Measurements from ENCODE around the gene RPL7A. TPM values are rescaled to one million over a fixed set of nuclear protein-coding genes. Genes with fewer than 3 reads are reported as not detected.

Gene RPL7A
- 3,220 TPM in 2 replicates for total RNA-seq (2012; rRNA removed)
- polyA plus RNA-seq (2012; rRNA removed): 4,034 and 4,096 TPM in 2 replicates
- polyA plus RNA-seq (2012; cell fraction: cytosol; rRNA removed): 2,804 and 4,707 TPM in 2 replicates
- 1,074 and 2,046 TPM in 2 replicates for polyA plus RNA-seq (2012; cell fraction: nucleus; rRNA removed; ENCODE audit: low replicate concordance)
- percentile 100 among the genes with signal in this experiment for Bru-seq, nascent RNA
- BruChase-seq, experiment 1, labeled RNA remaining after a 6-hour chase: percentile 100 among the genes with signal in this experiment
- percentile 99 among the genes with signal in this experiment for BruChase-seq, experiment 2, labeled RNA remaining after a 2-hour chase
- long read RNA-seq, transcript RPL7A-202 (8 exons, 891 nt): major isoform, 221 of 362 reads
- long read RNA-seq, partial matches to known transcripts: 129 of 362 reads
- long read RNA-seq, other reads (novel, unspliced or antisense): 8 of 362 reads

DNA sequence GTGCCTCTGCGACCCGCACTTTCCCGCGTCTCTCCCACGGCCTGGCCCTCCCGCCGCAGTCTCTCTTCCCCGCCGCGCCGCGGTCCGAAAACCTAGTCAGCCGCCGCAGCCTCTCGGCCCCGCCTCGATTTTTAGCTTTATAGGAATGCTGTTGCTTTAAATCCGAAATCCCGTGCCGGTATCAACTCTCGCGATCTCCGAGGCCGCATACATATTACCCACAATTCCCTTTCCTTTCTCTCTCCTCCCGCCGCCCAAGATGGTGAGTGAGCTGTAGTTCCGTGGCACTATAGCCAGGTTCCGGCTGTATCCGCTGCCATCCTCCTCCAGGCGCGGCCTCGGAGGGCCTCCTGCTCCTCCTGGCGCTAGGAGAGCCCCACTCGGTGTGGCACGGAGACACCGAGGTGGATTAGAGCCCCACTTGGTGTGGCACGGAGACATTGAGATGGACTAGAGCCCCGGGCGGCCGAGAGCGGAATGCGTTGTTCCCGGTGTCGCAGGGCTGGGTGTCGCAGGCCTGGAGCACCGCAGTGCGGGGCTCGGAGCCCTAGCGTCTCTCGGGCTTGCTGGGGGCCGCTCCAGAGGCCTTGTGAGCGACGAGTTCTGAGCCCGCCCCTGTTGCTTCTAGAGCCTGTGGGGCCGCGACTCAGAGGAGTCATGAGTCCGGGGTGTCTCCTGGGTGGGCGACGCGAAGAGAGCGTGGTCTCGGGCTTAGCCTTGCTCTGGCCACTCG lies at the start of gene RPL7A, which contains the start of gene MED22:
Gene RPL7A (plus strand): TSS at position 234 of the 733 bp plus-strand sequence. CDS start 26 bp downstream, at position 260.
Gene MED22 (minus strand): TSS at position 147 of the 733 bp plus-strand sequence. CDS start 1,469 bp downstream, outside the sequence.
- Histone ChIP-seq H3K4ac (ENCODE audit: low read depth, low read length) (peak within 1 kb of the TSS; percentile 92), H4K20me1 (ENCODE audit: insufficient read depth, low read length) (peaks cover 57% of the 10 kb centered on the region), H3K4me1 (ENCODE audit: control insufficient read depth, insufficient read depth, low read length) (peaks cover 16% of the 10 kb centered on the region), H2BK20ac (ENCODE audit: low read depth, low read length) (no peak within 1 kb of the TSS), H3K9me3 (ENCODE audit: control insufficient read depth, insufficient read depth, low read length) (no peaks in the 10 kb centered on the region), H3K9ac (ENCODE audit: low read depth, low read length) (peak within 1 kb of the TSS; percentile 96), H4K8ac (ENCODE audit: low read depth in 2 of 2, low read length in 2 of 2) (peak within 1 kb of the TSS; percentile 29 to 85; a peak in 3 of 4 replicates), H3K27ac (ENCODE audit: insufficient read depth, low read length) (peak within 1 kb of the TSS; percentile 94), H2AK5ac (ENCODE audit: low read depth, low read length) (peak within 1 kb of the TSS; percentile 93), H3K79me1 (ENCODE audit: low read depth in 1 of 2, low read length in 2 of 2) (peaks cover 25 to 72% of the 10 kb centered on the region in 2 experiments), H2BK120ac (ENCODE audit: low read depth, low read length) (peak within 1 kb of the TSS; percentile 36; the same call in 1 of the 2 replicates), H3K4me2 (ENCODE audit: low read depth, low read length) (peak within 1 kb of the TSS; percentile 100), H4K91ac (ENCODE audit: insufficient read depth, low read depth, low read length) (peak within 1 kb of the TSS; percentile 81), H3K4me3 (ENCODE audit: insufficient read depth, low read depth, low read length) (peak within 1 kb of the TSS; percentile 74), H3K9me1 (ENCODE audit: insufficient read depth, low read length) (peaks cover 6% of the 10 kb centered on the region; the same call in 1 of the 2 replicates), H2AFZ (replicated peaks; ENCODE audit: low read length, poor library complexity) (peak within 1 kb of the TSS; percentile 84), H3K18ac (ENCODE audit: low read depth, low read length) (peak within 1 kb of the TSS; percentile 66), H2AK9ac (replicated peaks; ENCODE audit: low read depth, low read length, poor library complexity) (peak within 1 kb of the TSS; percentile 99), H3K36me3 (ENCODE audit: control insufficient read depth, insufficient read depth, low read length) (peaks cover 66% of the 10 kb centered on the region), H2BK15ac (ENCODE audit: low read depth, low read length) (no peak within 1 kb of the TSS), H3K23ac (ENCODE audit: low read depth, low read length) (peak within 1 kb of the TSS; percentile 91), H3K27me3 (ENCODE audit: control insufficient read depth, insufficient read depth, low read length) (no peaks in the 10 kb centered on the region), H4K5ac (ENCODE audit: low read depth, low read length) (peak within 1 kb of the TSS; percentile 62), H3K14ac (replicated peaks; ENCODE audit: low read depth, low read length) (peak within 1 kb of the TSS; percentile 80), H2BK5ac (ENCODE audit: low read depth, low read length, poor library complexity, severe bottlenecking) (peak within 1 kb of the TSS; percentile 97), H3K56ac (ENCODE audit: extremely low read depth, insufficient read depth, low read length) (peak within 1 kb of the TSS; percentile 68)
- in situ Hi-C loops (cut with MboI; ENCODE audit: low sequenced_read_pairs): no loop called here
- POLR2A ChIA-PET (ENCODE audit: unreplicated experiment): interaction anchor here (0.6 to 1.1 kb wide), 2 partner anchors 9 to 18 kb away, joined by 3 to 6 read pairs; no protein-coding TSS in a partner anchor
- dilution Hi-C loops (cut with HindIII; ENCODE audit: low sequenced_read_pairs, unreplicated experiment): no loop called here
- CTCF ChIA-PET: interaction anchor here (0.6 kb wide), 1 partner anchor 995 kb away, joined by 5 read pairs; no protein-coding TSS in a partner anchor
- intact Hi-C loops (cut with micrococcal nuclease): no loop called here
- WGBS, 2 experiments (ENCODE audit: extremely low coverage in 2 of 2, insufficient read length in 1 of 2): 0% methylated on average over 21 of the region's 64 CpGs; no CpG with 5 or more reads in 1 of the 2 experiments
- ATAC-seq (ENCODE audit: low read depth): peak; percentile 69
- DNase-seq: peak; percentile 96
- no TSS peak for BruUV-seq (replicated peaks)
- TF ChIP-seq, protein P1, sequence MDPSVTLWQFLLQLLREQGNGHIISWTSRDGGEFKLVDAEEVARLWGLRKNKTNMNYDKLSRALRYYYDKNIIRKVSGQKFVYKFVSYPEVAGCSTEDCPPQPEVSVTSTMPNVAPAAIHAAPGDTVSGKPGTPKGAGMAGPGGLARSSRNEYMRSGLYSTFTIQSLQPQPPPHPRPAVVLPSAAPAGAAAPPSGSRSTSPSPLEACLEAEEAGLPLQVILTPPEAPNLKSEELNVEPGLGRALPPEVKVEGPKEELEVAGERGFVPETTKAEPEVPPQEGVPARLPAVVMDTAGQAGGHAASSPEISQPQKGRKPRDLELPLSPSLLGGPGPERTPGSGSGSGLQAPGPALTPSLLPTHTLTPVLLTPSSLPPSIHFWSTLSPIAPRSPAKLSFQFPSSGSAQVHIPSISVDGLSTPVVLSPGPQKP (IDR thresholded peaks at IDR 0.05; ENCODE audit: borderline replicate concordance, low read depth, low read length): no peak
- TF ChIP-seq MXI1 (IDR thresholded peaks at IDR 0.05; ENCODE audit: borderline replicate concordance, low read depth, low read length) (peak; percentile 38; the same call in 1 of the 2 replicates), RCOR1 (IDR thresholded peaks at IDR 0.05; ENCODE audit: insufficient replicate concordance, low read length) (no peak), CEBPB (IDR thresholded peaks at IDR 0.05; ENCODE audit: low read depth, low read length) (no peak), SMC3 (IDR thresholded peaks at IDR 0.05; ENCODE audit: low read depth, low read length) (no peak), POLR2A (IDR thresholded peaks at IDR 0.05; ENCODE audit: low read depth, low read length) (peak; percentile 99), MAFK (IDR thresholded peaks at IDR 0.05; ENCODE audit: low read depth, low read length) (no peak), NFE2L2 (IDR thresholded peaks at IDR 0.05; ENCODE audit: low read depth, low read length) (no peak), FOS (IDR thresholded peaks at IDR 0.05; ENCODE audit: low read depth, low read length) (no peak)
- TF ChIP-seq, protein P2, sequence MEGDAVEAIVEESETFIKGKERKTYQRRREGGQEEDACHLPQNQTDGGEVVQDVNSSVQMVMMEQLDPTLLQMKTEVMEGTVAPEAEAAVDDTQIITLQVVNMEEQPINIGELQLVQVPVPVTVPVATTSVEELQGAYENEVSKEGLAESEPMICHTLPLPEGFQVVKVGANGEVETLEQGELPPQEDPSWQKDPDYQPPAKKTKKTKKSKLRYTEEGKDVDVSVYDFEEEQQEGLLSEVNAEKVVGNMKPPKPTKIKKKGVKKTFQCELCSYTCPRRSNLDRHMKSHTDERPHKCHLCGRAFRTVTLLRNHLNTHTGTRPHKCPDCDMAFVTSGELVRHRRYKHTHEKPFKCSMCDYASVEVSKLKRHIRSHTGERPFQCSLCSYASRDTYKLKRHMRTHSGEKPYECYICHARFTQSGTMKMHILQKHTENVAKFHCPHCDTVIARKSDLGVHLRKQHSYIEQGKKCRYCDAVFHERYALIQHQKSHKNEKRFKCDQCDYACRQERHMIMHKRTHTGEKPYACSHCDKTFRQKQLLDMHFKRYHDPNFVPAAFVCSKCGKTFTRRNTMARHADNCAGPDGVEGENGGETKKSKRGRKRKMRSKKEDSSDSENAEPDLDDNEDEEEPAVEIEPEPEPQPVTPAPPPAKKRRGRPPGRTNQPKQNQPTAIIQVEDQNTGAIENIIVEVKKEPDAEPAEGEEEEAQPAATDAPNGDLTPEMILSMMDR (conservative IDR thresholded peaks at IDR 0.05; ENCODE audit: low read depth, low read length): no peak
- TF ChIP-seq, protein P3, sequence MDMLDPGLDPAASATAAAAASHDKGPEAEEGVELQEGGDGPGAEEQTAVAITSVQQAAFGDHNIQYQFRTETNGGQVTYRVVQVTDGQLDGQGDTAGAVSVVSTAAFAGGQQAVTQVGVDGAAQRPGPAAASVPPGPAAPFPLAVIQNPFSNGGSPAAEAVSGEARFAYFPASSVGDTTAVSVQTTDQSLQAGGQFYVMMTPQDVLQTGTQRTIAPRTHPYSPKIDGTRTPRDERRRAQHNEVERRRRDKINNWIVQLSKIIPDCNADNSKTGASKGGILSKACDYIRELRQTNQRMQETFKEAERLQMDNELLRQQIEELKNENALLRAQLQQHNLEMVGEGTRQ (IDR thresholded peaks at IDR 0.05; ENCODE audit: low read depth, low read length): no peak

Data from IMR-90 (cell line).